ENCODE measurements around the gene FCSK. TPM values are rescaled to one million over a fixed set of nuclear protein-coding genes. Genes with fewer than 3 reads are reported as not detected.
"Not testable (repeated sequence)": the region's sequence is repeated elsewhere in the genome, so short reads cannot be mapped to it uniquely, and the experiment has no call there.

Gene FCSK
- total RNA-seq, 1 donor from 2014 or later = 18.8 TPM

DNA sequence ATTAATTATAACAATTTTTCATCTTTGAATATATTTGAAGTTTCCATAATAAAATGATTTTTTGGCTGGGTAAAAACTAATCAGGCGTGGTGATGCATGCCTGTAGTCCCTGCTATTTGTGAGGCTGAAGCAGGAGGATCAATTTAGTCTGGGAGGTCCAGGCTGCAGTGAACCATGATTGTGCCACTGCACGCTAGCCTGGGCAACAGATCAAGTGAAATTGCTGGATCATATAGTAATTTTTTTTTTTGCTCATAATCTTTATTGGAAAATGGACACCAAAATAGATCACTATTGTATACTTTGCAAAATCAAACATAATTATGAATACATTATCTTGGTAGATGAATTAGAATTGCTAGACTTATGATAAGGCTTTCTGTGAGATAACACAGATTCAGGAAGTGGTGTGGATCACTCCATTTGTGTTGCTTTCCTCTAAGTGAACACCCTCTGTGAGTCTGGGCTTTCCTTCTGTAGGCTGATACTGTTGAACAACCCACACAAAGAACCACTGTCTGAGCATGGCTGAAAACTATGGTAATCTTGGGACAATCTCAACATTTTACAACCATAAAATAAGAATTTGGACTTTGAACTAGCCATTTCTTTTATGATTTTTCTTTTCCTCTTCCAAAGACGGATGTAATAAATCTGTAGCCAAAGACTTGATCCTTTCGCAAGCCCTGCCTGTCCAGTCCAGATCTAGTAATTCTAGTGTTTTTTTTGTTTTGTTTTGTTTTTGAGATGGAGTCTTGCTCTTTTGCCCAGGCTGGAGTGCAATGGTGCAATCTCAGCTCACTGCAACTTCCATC is 9.9 kb upstream of the FCSK start:
- Mint-ChIP-seq H3K27me3 (no peaks in the 10 kb centered on the region), H3K27ac (no peak overlapping the region), H3K4me3 (ENCODE audit: low read depth) (no peak overlapping the region), H3K9me3 (ENCODE audit: low read depth) (no peaks in the 10 kb centered on the region), H3K36me3 (ENCODE audit: insufficient read depth) (peaks cover 1% of the 10 kb centered on the region), H3K4me1 (ENCODE audit: low read depth) (peaks cover 13% of the 10 kb centered on the region)
- TF ChIP-seq, protein P1, sequence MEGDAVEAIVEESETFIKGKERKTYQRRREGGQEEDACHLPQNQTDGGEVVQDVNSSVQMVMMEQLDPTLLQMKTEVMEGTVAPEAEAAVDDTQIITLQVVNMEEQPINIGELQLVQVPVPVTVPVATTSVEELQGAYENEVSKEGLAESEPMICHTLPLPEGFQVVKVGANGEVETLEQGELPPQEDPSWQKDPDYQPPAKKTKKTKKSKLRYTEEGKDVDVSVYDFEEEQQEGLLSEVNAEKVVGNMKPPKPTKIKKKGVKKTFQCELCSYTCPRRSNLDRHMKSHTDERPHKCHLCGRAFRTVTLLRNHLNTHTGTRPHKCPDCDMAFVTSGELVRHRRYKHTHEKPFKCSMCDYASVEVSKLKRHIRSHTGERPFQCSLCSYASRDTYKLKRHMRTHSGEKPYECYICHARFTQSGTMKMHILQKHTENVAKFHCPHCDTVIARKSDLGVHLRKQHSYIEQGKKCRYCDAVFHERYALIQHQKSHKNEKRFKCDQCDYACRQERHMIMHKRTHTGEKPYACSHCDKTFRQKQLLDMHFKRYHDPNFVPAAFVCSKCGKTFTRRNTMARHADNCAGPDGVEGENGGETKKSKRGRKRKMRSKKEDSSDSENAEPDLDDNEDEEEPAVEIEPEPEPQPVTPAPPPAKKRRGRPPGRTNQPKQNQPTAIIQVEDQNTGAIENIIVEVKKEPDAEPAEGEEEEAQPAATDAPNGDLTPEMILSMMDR (IDR thresholded peaks at IDR 0.05; ENCODE audit: unreplicated experiment) = no peak
- no peak for DNase-seq (ENCODE audit: low spot score, unreplicated experiment)

GRCh38 chr16:70448075-70448474 is 6.3 kb upstream of the FCSK start:
- Mint-ChIP-seq H3K27me3 (no peaks in the 10 kb centered on the region), H3K4me3 (ENCODE audit: low read depth) (no peak overlapping the region), H3K27ac (no peak overlapping the region), H3K36me3 (ENCODE audit: insufficient read depth) (peaks cover 1% of the 10 kb centered on the region), H3K4me1 (ENCODE audit: low read depth) (peaks cover 3% of the 10 kb centered on the region), H3K9me3 (ENCODE audit: low read depth) (peaks cover 5% of the 10 kb centered on the region)
- TF ChIP-seq, protein P1 (IDR thresholded peaks at IDR 0.05; ENCODE audit: unreplicated experiment) = no peak
- no peak for DNase-seq (ENCODE audit: low spot score, unreplicated experiment)

GRCh38 chr16:70450142-70451003 is 4.0 kb upstream of the FCSK start:
- H3K4me3 Mint-ChIP-seq (ENCODE audit: low read depth); H3K27me3 Mint-ChIP-seq; H3K36me3 Mint-ChIP-seq (ENCODE audit: insufficient read depth); DNase-seq (ENCODE audit: low spot score, unreplicated experiment); H3K4me1 Mint-ChIP-seq (ENCODE audit: low read depth); H3K9me3 Mint-ChIP-seq (ENCODE audit: low read depth): not testable (repeated sequence)
- peak overlapping the region; percentile 86 for H3K27ac Mint-ChIP-seq

- not testable (repeated sequence) for H3K9me3 Mint-ChIP-seq (ENCODE audit: low read depth); H3K27ac Mint-ChIP-seq; H3K27me3 Mint-ChIP-seq; DNase-seq (ENCODE audit: low spot score, unreplicated experiment); H3K36me3 Mint-ChIP-seq (ENCODE audit: insufficient read depth); H3K4me1 Mint-ChIP-seq (ENCODE audit: low read depth); H3K4me3 Mint-ChIP-seq (ENCODE audit: low read depth)
These were observed 3.4 kb upstream of the FCSK start for GRCh38 chr16:70451004-70451340.

DNA sequence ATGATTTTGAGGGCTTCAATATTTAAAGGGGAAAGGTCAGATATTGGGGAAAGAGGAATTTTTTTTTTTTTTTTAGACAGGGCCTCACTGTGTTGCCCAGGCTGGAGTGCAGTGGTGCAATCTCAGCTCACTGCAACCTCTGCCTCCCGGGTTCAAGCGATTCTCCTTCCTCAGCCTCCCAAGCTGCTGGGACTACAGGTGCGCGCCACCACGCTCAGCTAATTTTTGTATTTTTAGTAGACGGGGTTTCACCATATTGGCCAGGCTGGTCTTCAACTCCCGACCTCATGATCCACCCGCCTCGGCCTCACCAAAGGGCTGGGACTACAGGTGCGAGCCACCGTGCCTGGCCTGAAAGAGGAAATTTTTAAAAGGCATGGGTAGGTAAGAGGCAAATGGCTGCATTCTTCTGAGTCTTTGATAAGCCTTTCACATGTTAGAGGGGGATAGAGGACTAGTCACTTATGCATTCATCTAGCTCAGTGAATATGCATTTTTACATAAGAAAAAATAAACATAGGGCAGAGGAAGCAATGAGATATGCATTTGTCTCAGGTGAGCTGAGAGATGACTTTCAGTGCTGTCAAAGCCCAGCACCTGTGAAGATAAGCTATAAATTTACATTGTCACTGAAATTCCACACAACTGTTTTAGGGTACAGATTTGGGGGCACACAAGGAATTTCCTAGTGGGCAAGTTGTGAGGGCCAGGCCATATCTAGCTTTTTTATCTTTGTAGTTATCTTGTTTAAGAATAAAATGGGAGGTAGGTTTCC is 1.1 kb upstream of the FCSK start:
- no peak for DNase-seq (ENCODE audit: low spot score, unreplicated experiment)
- H3K27me3 Mint-ChIP-seq = no peaks in the 10 kb centered on the region
- H3K36me3 Mint-ChIP-seq (ENCODE audit: insufficient read depth) = peaks cover 1% of the 10 kb centered on the region
- peaks cover 5% of the 10 kb centered on the region for H3K9me3 Mint-ChIP-seq (ENCODE audit: low read depth)
- peak overlapping the region; percentile 82 for H3K4me3 Mint-ChIP-seq (ENCODE audit: low read depth)
- TF ChIP-seq, protein P1 (IDR thresholded peaks at IDR 0.05; ENCODE audit: unreplicated experiment) = no peak
- peak overlapping the region; percentile 98 for H3K27ac Mint-ChIP-seq
- peaks cover 8% of the 10 kb centered on the region for H3K4me1 Mint-ChIP-seq (ENCODE audit: low read depth)

DNA sequence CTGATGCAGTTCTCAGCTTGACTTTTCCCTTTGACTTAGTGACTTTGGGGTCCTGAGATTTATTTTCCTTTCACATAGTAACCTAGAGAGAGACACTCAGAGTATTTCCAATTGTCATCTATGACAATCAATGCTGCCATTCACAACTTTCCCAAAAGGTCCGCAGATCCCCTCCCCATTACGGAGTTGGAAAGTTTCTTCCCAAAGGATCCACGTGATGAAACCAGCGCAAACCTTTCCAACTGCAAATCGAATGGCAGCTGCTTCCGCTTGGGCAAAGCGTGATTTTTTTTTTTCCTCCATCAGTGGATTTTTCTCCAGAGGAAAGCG is 538 bp upstream of the FCSK start:
- H3K9me3 Mint-ChIP-seq (ENCODE audit: low read depth) = peaks cover 5% of the 10 kb centered on the region
- peaks cover 1% of the 10 kb centered on the region for H3K36me3 Mint-ChIP-seq (ENCODE audit: insufficient read depth)
- H3K4me1 Mint-ChIP-seq (ENCODE audit: low read depth) = peaks cover 8% of the 10 kb centered on the region
- peak overlapping the region; percentile 82 for H3K4me3 Mint-ChIP-seq (ENCODE audit: low read depth)
- TF ChIP-seq, protein P1 (IDR thresholded peaks at IDR 0.05; ENCODE audit: unreplicated experiment) = no peak
- H3K27ac Mint-ChIP-seq = peak overlapping the region; percentile 98
- no peak for DNase-seq (ENCODE audit: low spot score, unreplicated experiment)
- H3K27me3 Mint-ChIP-seq = no peaks in the 10 kb centered on the region
